Measurements from ENCODE around the gene HORMAD1.

HORMAD1 gene

DNA sequence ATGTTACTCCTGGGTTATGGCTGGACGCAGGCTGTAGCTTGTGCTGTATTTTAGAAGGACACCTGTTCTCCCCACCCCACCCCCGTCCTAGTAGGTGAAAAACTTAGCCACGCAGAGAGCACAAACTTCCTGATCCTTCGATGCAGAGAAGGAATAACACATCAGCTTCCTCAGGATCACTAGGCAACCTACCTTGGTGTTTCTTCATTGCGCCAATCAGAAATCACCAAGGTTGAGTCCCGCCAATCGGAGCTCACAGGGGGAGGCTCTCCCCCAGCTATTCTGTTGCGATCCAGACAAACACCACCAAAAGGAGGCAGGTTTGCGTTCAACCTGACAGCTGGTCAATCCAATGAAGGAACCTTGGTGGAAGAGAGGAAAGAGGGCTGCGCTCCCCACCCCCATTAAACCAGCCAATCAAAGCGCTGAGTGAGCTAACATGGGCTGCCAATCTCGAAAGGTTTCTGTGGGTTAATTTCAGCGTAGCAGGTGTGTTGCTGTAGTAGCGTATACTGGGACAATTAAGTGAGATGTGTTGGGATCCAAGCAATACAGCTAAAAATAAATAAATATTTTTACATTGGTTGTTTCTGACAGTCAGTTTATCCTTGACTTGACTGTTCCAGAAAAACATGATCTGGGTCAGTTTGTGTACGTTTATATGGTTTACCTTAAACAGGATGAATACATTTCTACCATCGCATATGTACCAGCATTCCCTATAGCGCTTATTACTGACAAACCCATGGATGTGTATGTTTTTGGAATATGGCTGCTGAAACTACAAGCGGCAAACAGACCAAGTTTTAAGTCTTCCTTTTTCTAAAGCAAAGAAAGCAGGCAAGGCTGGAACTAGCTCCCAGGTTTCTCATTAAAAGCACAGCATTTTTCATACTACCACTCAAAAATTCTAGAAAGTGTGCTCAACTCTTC, 23.4 kb downstream of the HORMAD1 start, which contains the start of gene GOLPH3L (continued):
- TF ChIP-seq ZBTB17 (tag by site-specific recombination; IDR thresholded peaks at IDR 0.05) (peak; percentile 82), ZNF416 (tag by site-specific recombination; IDR thresholded peaks at IDR 0.05) (no peak), ZNF211 (tag by site-specific recombination; IDR thresholded peaks at IDR 0.05; ENCODE audit: low read depth) (no peak), KLF7 (tag by site-specific recombination; IDR thresholded peaks at IDR 0.05; ENCODE audit: borderline replicate concordance) (no peak), ZNF529 (tag by site-specific recombination; IDR thresholded peaks at IDR 0.05; ENCODE audit: insufficient replicate concordance) (no peak), ZNF707 (tag by site-specific recombination; IDR thresholded peaks at IDR 0.05) (no peak), BCL11B (tag by site-specific recombination; IDR thresholded peaks at IDR 0.05; ENCODE audit: low read depth) (no peak), BCL11A (tag by site-specific recombination; IDR thresholded peaks at IDR 0.05; ENCODE audit: low read depth) (no peak), SP3 (tag by site-specific recombination; IDR thresholded peaks at IDR 0.05) (peak; percentile 91), ZNF23 (tag by site-specific recombination; IDR thresholded peaks at IDR 0.05; ENCODE audit: borderline replicate concordance) (no peak), ZNF677 (tag by site-specific recombination; IDR thresholded peaks at IDR 0.05) (no peak), ZNF324 (tag by site-specific recombination; IDR thresholded peaks at IDR 0.05) (no peak), ZNF555 (tag by site-specific recombination; conservative IDR thresholded peaks at IDR 0.05) (no peak), ZNF10 (tag by site-specific recombination; IDR thresholded peaks at IDR 0.05) (no peak), ZNF221 (tag by site-specific recombination; IDR thresholded peaks at IDR 0.05; ENCODE audit: borderline replicate concordance) (no peak), ZNF473 (tag by site-specific recombination; IDR thresholded peaks at IDR 0.05) (no peak), ZNF510 (tag by site-specific recombination; IDR thresholded peaks at IDR 0.05; ENCODE audit: insufficient replicate concordance) (no peak), YY2 (tag by site-specific recombination; IDR thresholded peaks at IDR 0.05) (no peak)
- TF ChIP-seq, protein P1, sequence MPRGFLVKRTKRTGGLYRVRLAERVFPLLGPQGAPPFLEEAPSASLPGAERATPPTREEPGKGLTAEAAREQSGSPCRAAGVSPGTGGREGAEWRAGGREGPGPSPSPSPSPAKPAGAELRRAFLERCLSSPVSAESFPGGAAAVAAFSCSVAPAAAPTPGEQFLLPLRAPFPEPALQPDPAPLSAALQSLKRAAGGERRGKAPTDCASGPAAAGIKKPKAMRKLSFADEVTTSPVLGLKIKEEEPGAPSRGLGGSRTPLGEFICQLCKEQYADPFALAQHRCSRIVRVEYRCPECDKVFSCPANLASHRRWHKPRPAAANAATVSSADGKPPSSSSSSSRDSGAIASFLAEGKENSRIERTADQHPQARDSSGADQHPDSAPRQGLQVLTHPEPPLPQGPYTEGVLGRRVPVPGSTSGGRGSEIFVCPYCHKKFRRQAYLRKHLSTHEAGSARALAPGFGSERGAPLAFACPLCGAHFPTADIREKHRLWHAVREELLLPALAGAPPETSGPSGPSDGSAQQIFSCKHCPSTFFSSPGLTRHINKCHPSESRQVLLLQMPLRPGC (tag by site-specific recombination; IDR thresholded peaks at IDR 0.05) = no peak
- TF ChIP-seq, protein P2, sequence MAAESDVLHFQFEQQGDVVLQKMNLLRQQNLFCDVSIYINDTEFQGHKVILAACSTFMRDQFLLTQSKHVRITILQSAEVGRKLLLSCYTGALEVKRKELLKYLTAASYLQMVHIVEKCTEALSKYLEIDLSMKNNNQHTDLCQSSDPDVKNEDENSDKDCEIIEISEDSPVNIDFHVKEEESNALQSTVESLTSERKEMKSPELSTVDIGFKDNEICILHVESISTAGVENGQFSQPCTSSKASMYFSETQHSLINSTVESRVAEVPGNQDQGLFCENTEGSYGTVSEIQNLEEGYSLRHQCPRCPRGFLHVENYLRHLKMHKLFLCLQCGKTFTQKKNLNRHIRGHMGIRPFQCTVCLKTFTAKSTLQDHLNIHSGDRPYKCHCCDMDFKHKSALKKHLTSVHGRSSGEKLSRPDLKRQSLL (tag by site-specific recombination; IDR thresholded peaks at IDR 0.05) = no peak
- TF ChIP-seq, protein P3, sequence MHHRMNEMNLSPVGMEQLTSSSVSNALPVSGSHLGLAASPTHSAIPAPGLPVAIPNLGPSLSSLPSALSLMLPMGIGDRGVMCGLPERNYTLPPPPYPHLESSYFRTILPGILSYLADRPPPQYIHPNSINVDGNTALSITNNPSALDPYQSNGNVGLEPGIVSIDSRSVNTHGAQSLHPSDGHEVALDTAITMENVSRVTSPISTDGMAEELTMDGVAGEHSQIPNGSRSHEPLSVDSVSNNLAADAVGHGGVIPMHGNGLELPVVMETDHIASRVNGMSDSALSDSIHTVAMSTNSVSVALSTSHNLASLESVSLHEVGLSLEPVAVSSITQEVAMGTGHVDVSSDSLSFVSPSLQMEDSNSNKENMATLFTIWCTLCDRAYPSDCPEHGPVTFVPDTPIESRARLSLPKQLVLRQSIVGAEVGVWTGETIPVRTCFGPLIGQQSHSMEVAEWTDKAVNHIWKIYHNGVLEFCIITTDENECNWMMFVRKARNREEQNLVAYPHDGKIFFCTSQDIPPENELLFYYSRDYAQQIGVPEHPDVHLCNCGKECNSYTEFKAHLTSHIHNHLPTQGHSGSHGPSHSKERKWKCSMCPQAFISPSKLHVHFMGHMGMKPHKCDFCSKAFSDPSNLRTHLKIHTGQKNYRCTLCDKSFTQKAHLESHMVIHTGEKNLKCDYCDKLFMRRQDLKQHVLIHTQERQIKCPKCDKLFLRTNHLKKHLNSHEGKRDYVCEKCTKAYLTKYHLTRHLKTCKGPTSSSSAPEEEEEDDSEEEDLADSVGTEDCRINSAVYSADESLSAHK (tag by site-specific recombination; IDR thresholded peaks at IDR 0.05) = no peak
- TF ChIP-seq, protein P4, sequence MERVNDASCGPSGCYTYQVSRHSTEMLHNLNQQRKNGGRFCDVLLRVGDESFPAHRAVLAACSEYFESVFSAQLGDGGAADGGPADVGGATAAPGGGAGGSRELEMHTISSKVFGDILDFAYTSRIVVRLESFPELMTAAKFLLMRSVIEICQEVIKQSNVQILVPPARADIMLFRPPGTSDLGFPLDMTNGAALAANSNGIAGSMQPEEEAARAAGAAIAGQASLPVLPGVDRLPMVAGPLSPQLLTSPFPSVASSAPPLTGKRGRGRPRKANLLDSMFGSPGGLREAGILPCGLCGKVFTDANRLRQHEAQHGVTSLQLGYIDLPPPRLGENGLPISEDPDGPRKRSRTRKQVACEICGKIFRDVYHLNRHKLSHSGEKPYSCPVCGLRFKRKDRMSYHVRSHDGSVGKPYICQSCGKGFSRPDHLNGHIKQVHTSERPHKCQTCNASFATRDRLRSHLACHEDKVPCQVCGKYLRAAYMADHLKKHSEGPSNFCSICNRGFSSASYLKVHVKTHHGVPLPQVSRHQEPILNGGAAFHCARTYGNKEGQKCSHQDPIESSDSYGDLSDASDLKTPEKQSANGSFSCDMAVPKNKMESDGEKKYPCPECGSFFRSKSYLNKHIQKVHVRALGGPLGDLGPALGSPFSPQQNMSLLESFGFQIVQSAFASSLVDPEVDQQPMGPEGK (tag by site-specific recombination; IDR thresholded peaks at IDR 0.05) = peak; percentile 86
- TF ChIP-seq, protein P5, sequence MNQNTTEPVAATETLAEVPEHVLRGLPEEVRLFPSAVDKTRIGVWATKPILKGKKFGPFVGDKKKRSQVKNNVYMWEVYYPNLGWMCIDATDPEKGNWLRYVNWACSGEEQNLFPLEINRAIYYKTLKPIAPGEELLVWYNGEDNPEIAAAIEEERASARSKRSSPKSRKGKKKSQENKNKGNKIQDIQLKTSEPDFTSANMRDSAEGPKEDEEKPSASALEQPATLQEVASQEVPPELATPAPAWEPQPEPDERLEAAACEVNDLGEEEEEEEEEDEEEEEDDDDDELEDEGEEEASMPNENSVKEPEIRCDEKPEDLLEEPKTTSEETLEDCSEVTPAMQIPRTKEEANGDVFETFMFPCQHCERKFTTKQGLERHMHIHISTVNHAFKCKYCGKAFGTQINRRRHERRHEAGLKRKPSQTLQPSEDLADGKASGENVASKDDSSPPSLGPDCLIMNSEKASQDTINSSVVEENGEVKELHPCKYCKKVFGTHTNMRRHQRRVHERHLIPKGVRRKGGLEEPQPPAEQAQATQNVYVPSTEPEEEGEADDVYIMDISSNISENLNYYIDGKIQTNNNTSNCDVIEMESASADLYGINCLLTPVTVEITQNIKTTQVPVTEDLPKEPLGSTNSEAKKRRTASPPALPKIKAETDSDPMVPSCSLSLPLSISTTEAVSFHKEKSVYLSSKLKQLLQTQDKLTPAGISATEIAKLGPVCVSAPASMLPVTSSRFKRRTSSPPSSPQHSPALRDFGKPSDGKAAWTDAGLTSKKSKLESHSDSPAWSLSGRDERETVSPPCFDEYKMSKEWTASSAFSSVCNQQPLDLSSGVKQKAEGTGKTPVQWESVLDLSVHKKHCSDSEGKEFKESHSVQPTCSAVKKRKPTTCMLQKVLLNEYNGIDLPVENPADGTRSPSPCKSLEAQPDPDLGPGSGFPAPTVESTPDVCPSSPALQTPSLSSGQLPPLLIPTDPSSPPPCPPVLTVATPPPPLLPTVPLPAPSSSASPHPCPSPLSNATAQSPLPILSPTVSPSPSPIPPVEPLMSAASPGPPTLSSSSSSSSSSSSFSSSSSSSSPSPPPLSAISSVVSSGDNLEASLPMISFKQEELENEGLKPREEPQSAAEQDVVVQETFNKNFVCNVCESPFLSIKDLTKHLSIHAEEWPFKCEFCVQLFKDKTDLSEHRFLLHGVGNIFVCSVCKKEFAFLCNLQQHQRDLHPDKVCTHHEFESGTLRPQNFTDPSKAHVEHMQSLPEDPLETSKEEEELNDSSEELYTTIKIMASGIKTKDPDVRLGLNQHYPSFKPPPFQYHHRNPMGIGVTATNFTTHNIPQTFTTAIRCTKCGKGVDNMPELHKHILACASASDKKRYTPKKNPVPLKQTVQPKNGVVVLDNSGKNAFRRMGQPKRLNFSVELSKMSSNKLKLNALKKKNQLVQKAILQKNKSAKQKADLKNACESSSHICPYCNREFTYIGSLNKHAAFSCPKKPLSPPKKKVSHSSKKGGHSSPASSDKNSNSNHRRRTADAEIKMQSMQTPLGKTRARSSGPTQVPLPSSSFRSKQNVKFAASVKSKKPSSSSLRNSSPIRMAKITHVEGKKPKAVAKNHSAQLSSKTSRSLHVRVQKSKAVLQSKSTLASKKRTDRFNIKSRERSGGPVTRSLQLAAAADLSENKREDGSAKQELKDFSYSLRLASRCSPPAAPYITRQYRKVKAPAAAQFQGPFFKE (tag by site-specific recombination; IDR thresholded peaks at IDR 0.05; ENCODE audit: borderline replicate concordance) = no peak

All from HEK293 (cell line).